ENCODE results near the gene KLHL6.
"Not testable (repeated sequence)": the region's sequence is repeated elsewhere in the genome, so short reads cannot be mapped to it uniquely, and the experiment has no call there.

DNA sequence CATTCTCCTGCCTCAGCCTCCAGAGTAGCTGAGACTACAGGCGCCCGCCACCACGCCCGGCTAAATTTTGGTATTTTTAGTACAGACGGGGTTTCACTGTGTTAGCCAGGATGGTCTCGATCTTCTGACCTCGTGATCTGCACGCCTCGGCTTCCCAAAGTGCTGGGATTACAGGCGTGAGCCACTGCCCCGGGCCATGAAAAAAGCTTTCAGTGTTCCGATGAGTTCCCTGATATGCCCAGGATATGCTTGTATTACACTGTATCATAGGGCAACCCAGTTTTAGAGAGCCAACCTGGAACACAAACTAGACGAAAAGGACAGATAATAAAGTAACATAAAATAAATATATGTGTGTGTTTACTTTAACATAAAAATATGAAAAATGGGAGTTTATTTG, 89.8 kb downstream of the KLHL6 start:
- not testable (repeated sequence) for TF ChIP-seq POLR2AphosphoS5 (IDR thresholded peaks at IDR 0.05; ENCODE audit: low read depth, low read length)
- TF ChIP-seq, protein P1, sequence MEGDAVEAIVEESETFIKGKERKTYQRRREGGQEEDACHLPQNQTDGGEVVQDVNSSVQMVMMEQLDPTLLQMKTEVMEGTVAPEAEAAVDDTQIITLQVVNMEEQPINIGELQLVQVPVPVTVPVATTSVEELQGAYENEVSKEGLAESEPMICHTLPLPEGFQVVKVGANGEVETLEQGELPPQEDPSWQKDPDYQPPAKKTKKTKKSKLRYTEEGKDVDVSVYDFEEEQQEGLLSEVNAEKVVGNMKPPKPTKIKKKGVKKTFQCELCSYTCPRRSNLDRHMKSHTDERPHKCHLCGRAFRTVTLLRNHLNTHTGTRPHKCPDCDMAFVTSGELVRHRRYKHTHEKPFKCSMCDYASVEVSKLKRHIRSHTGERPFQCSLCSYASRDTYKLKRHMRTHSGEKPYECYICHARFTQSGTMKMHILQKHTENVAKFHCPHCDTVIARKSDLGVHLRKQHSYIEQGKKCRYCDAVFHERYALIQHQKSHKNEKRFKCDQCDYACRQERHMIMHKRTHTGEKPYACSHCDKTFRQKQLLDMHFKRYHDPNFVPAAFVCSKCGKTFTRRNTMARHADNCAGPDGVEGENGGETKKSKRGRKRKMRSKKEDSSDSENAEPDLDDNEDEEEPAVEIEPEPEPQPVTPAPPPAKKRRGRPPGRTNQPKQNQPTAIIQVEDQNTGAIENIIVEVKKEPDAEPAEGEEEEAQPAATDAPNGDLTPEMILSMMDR (IDR thresholded peaks at IDR 0.05): not testable (repeated sequence)
- TF ChIP-seq, protein P2, sequence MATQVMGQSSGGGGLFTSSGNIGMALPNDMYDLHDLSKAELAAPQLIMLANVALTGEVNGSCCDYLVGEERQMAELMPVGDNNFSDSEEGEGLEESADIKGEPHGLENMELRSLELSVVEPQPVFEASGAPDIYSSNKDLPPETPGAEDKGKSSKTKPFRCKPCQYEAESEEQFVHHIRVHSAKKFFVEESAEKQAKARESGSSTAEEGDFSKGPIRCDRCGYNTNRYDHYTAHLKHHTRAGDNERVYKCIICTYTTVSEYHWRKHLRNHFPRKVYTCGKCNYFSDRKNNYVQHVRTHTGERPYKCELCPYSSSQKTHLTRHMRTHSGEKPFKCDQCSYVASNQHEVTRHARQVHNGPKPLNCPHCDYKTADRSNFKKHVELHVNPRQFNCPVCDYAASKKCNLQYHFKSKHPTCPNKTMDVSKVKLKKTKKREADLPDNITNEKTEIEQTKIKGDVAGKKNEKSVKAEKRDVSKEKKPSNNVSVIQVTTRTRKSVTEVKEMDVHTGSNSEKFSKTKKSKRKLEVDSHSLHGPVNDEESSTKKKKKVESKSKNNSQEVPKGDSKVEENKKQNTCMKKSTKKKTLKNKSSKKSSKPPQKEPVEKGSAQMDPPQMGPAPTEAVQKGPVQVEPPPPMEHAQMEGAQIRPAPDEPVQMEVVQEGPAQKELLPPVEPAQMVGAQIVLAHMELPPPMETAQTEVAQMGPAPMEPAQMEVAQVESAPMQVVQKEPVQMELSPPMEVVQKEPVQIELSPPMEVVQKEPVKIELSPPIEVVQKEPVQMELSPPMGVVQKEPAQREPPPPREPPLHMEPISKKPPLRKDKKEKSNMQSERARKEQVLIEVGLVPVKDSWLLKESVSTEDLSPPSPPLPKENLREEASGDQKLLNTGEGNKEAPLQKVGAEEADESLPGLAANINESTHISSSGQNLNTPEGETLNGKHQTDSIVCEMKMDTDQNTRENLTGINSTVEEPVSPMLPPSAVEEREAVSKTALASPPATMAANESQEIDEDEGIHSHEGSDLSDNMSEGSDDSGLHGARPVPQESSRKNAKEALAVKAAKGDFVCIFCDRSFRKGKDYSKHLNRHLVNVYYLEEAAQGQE (IDR thresholded peaks at IDR 0.05; ENCODE audit: insufficient read depth in 1 of 2, low read depth in 2 of 2, low read length in 1 of 2): not testable (repeated sequence)
